Measurements from ENCODE around the gene CCDC87.

CCDC87 gene

DNA sequence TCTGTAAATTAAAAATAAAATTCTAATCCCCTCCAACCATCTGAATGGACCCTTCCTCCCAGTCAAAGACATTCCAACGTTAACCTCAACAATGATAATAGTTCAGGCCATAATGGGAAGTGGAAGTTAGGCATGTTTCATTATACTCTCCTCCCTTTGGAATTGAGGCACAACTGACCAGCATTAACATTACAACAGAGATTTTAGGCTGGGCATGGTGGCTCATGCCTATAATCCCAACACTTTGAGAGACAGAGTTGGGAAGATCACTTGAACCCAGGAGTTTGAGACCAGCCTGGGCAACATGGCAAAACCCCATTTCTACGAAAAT is 22.0 kb downstream of the CCDC87 start:
- no peak for DNase-seq

DNA sequence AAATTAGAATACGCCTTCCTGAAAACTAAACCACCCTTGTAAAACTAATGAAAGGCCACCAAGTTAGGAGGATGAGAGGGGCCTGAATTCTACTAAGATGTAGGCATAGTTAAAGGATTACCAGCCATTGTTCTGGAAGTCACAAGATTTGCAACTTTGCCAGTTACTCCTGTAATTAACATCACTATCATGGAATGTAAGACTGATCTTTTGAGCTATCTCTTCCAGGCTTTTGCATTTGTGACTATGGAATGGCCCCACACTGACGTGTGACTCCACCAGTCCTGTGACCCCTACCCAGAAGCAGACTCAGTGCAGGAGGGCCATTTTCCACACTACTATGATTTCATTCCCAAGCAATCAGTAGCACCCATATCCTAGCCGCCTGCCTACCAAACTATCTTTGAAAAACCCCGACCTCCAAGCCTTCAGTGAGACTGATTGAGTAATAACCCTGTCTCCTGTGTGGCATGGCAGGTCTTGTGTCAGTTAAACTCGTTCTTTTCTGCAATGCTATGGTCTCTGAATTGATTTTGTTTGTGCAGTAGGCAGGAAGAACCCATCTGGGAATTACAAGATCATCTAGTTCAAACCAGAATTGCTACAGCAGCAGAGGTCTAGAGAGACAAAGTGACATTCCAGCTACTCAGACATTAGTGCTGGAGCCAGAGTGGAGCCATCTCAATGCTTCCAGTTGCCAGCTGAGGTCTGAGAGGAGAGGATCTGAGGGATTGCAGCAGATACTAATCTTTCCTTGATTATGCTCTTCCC is 22.6 kb downstream of the CCDC87 start:
- no peak for DNase-seq

DNA sequence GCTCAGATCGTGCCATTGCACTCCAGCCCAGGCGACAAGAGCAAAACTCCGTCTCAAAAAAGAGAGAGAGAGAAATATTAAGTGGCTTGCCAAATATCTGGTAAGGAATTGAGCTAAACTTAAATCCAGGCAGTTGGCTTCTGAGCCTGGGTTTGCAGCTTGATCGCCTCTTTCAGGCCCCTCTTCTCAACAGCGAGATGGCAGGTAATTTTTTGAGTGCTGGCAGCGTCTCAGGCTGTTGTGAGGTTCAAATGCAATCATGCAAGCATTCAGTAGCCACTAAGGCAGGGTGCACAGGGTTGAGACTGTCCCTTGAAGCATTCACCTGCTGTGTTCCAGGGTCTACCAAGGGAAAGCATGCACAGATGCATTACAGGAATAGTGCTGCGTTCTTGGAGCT is 23.8 kb downstream of the CCDC87 start:
- DNase-seq: no peak

DNA sequence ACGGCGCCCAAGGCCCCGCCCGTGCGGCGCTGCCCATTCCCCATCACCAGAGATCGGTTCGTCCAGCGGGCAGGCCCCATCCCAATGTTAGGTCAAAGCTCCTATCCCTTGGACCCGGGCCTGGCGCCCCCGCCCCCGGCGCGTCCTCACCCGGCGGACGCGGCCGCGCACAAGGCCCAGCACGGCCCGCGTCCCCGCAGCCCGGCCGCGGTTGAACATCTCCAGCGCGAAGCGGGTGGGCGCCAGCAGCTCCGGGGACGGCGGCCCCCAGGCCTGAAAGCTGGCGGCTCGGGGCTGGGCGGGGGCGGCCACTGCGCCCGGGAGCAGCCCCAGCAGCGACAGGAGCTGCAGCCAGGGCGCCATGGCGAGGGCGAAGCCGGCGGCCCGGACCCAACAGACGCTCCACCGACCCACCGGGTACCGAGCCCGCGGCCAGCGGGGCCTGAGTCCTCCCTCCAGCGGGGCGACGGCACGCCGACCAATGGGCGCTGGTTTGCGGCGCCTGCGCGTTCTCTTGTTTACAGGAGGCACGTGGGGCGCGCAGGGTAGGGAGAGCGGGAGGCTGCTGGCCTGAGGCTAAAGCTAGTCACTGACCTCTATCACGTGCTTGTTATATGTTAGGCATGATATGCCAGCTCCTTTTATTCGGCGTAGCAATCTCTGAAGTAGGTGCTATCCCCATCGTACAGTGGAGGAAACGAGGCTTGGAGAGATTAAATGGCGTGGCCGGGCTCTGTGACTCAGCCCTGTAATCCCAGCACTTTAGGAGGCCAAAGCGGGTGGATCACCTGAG is 24.5 kb downstream of the CCDC87 start, which contains the start of gene CTSF:
TSS of gene CTSF (minus strand) at position 483 of the 793 bp plus-strand sequence. CDS start at position 363, 120 bp downstream.
- DNase-seq: peak; percentile 73

DNA sequence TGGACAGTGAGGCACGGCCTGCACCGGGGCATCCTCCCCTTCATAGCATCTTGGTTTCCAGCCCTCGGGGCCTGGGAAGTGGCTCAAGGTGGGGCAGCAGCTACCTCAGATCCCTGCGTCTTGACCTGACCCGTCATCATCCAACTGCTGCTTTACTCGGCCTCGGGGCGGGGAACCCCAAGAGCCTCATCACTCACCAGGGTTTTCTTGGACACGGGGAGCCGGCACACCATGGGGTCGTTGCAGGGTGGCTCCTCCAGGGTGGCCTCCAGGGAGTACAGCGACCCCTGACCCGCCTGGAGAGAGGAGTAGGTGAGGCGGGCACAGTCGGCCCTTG is 25.1 kb downstream of the CCDC87 start:
- no peak for DNase-seq

DNA sequence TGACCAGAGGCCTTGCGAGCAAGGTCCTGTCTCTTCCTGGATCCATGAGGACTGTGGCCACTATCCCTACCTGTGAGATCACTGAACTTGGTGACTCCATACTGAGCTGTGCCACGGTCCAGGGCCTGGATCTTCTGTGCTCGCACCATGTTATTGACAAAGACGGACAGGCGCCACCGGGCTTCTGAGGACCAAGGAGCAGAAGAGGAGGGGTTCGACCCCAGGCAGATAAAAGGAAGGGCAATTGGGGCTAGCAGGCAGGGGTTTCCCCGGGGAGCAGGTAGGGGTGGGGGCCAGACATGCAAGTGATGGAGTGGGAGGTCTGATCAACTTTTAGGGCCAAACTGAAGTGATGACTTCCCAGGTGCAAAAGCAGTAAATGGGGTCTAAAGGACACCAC is 26.6 kb downstream of the CCDC87 start:
- no peak for DNase-seq

DNA sequence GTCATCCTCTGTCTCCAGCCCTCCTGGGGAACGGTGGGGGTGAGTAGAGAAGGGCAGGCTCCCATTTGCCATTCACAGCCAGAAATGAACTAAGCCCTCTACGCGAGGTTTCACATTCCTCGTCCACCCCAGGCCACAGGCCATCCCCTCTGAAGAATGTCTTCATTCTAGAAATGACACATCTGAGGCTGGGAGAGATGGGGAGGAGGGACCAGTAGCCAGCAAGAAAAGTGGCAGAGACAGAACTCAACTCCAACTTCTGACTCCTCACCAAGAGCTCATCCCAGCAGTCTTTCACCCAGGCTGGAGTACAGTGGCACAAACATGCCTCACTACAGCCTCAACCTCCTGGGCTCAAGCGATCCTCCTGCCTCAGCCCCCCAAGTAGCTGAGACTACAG is 27.9 kb downstream of the CCDC87 start:
- no peak for DNase-seq

DNA sequence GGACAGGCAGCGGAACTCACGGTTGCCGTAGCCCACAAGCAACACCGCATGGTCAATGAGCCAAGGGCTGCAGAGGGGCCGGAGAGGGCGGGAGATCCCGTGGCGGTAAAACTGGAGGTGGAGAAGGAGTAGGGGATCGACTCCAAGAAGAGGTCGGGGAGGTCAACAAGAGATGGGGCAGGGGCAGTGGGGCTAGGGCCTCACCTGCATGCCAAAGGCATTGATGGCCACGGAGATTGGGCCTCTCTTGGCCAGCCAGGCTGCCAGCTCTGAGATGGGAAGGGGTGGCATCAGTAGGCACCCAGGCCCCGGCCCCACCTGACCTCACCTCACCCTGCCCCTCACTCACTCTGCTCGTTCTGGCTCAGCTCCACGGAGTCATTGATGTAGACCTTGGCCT is 28.3 kb downstream of the CCDC87 start:
- no peak for DNase-seq

DNA sequence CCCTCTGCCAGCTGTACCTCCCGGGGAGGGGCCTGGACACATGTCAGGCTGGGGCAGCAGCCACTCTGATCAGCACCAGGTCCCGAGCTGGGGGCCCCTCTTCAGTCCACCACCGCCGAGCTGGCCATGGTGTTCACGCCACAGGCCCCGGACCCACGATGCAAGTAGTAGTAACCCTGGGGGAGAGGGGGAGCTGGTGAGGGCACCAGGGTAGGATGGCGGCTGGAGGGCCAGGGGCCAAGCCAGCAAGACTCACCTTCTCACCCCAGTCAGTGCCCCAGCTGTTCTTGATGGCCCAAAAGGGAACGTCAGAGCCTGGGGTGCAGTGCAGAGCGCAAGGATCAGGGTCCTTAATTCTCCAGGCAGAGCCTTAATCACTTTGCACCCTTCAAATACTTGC is 29.0 kb downstream of the CCDC87 start:
- no peak for DNase-seq

DNA sequence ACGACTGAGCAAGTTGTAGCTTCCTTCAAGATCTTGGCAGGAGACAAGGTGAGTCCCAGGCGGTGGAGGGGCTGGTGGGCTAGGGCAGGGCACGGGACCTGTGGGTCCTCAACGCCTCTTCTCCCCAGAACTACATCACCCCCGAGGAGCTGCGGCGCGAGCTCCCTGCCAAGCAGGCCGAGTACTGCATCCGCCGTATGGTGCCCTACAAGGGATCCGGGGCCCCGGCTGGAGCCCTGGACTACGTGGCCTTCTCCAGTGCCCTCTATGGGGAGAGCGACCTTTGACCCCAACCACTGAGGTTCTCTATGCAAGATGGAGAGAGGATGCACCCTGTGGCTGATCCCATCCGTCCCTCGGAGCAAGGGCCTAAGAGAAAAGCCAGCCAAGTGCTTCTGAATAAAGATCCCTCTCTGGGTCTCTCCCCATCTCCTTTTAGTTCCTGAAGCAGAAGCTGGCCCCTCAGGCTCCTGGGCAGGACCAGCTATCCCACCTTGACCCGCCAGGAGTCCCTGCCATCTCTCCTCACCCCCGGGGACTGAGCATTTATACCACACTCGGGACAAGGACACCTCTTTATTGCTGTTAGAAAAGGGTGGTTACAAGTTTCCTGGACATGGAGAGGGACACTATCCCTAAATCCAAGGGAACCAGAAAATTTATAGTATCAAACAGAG is 29.8 kb downstream of the CCDC87 start:
- no peak for DNase-seq

DNA sequence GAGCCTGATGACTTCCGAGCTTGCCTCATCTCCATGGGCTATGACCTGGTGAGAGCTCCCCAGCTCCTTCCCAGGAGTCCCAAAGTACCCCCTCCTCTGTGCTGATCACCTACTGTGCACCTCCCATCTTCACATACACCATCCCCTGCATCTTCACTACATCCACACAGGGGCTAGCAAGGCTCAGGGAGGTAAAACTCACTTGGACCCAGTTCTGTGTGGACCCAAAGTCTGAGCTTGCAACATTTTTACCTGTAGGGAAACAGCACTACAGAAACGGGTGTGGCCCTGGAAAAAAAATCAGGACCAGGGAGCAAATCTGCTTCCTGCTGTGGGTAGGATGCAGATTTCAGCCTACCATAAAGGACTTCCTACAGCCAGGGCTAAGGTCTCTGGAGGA is 30.6 kb downstream of the CCDC87 start:
- DNase-seq: no peak

DNA sequence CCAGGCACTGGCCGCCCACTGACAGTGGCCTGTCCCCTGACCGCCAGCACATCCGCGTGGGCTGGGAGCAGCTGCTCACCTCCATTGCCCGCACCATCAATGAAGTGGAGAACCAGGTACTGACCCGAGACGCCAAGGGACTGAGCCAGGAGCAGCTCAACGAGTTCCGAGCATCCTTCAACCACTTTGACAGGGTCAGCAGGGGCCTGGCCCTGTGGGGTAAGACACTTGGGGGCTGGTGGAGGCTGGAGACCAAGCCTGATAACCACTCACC is 31.0 kb downstream of the CCDC87 start:
- no peak for DNase-seq

DNA sequence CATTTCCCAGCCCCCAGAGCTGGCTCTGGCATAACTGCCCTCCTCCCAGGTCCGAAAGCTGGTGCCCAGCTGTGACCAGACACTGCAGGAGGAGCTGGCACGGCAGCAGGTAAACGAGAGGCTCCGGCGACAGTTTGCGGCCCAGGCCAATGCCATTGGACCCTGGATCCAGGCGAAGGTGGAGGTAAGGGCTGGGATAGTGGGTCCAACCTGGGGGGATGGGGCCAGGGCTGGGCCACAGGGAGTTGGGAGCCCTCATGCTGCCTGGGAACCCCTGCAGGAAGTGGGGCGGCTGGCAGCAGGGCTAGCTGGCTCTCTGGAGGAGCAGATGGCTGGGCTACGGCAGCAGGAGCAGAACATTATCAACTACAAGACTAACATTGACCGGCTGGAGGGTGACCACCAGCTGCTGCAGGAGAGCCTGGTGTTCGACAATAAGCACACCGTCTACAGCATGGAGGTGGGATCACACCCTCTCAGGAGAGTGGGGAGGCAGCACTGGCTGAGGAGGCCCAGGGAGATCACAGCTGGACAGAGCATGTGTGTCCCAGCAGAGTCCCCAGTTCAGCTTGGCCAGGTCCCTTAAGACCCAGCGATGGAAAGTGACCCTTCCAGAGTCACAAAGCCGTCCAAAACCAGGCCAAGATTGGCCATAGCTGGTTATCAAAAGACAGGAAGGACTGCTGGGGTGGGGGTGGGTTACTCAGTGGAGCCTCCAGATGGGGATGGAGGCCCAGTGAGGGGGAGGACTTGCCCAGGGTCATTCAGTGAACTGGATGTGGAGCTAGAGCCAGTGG is 31.5 kb downstream of the CCDC87 start:
- no peak for DNase-seq

DNA sequence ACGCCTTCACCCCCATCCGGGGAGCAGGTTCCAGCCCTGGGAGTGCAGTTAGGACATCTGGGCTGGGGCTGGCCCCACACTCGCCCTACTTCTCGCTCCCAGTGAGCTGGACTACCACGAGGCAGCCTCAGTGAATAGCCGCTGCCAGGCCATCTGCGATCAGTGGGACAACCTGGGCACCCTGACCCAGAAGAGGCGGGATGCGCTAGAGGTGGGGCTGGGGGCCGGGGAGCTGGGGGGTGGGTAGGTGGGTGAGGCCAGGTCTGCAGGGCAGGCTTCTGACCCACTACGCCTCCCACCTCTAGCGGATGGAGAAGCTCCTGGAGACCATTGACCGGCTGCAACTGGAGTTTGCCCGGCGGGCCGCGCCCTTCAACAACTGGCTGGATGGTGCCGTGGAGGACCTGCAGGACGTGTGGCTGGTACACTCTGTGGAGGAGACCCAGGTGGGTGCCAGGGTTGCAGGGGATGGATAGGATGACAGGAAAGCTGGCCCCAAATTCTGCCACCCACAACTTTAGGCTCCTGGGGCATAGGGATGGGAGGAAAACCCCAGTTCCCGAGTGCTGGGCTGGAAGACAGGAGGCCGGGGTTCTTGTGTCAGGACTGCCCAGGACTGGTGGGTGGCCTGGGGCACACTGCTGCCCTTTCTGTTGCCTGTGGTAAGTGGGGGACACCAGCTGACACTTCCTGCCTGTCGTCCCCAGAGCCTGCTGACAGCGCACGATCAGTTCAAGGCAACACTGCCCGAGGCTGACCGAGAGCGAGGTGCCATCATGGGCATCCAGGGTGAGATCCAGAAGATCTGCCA is 32.8 kb downstream of the CCDC87 start:
- no peak for DNase-seq

DNA sequence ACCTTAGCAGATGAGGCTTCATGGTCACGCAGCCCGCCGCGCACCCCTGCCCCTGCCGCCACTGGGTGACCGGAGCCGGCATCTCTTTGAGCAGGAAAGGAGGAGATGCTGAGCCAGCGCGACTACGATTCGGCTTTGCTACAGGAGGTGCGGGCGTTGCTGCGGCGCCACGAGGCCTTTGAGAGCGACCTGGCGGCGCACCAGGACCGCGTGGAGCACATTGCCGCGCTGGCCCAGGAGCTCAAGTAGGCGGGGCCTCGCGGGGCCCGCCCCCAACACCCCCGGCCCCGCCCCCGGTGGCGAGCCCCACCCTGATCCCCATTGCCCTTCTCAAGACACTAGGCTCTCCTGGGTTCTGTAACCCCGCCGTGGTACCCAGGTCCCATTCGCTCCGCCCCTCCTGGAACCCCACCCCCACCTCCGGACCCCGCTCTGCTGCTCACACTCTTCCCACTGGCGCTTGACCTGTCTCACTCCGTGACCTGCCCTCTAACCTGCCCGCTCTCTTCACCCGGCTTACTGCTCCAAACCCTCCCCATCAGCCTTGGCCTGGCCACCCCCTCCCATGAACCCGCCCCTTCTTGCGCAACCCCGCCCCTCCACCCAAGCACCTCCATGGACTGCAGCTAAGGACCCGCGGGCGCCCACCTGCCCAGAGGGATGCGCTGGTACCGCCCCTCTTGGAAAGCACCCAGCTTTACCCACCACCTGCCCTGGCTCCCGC is 33.6 kb downstream of the CCDC87 start:
- no peak for DNase-seq

DNA sequence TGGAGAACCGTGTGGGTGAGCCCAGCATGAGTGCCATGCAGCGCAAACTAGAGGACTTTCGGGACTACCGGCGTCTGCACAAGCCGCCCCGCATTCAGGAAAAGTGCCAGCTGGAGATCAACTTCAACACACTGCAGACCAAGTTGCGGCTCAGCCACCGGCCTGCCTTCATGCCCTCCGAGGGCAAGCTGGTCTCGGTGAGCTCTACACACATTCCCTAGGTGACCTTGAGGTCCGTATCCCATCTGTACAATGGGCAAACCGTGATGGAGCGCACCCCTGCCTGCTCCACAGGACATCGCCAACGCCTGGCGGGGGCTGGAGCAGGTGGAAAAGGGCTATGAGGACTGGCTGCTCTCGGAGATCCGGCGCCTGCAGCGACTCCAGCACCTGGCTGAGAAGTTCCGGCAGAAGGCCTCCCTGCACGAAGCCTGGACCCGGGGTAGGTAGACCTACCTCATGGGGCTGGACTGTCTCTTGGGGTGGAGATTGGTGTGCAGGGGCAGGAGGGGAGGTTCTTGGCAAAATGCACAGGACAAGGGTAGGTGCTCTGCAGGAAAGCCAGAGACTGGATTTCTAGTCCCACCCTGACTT is 35.0 kb downstream of the CCDC87 start:
- DNase-seq: no peak

DNA sequence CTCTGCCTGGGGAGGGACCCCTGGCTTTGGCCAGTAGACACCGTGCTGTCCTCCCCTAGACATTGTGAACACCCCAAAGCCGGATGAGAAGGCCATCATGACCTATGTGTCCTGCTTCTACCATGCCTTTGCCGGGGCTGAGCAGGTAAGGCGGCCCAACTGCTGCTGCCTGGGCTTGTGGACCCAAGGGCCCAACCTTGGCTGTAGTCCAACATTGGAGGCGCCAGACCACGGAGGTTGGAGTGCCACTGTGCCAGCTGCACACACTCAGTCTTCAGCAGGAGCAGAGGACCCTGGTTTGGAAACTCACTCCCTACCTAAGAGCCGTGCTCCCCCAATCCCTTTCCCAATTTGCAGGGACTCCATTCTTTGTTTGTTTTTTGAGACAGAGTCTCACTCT is 36.8 kb downstream of the CCDC87 start:
- no peak for DNase-seq

DNA sequence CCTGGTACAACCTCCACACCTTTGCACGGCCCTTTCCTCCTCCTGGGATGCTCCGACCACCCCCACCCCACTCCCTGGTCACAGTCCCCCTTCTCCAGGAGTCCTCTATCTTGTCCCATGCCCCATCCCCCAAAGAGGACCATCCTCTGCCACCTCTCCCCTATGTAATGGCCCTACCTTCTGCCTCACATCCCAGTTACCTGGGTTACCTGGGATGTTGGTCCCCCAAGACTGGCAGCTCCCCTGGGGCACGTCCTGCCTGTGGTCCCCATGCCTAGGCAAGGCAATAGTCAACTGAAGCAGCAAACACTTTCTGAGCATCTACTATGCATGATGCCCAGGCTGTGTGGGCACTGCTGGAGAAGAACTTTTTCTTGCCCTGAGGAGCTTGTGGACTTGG is 37.4 kb downstream of the CCDC87 start:
- DNase-seq: no peak

DNA sequence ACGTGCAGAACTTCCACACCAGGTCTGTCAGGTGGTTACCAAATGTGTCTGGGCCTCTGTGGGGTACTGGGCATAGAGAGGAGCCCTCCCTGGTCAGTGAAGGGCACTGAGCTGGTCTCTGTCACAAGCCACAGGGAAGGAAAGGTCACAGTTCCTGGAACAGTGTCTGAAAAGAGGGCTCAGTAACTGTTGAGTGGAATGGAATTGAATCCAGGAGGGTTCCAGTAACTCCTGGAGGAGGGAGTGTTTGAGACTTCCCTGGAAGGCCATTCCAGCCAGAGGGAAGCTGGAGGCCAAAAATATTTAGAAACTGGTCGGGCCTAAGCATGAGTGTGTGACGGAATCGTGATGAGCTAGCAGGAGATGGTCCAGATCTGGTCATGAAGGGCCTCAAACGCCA is 38.3 kb downstream of the CCDC87 start:
- DNase-seq: no peak

DNA sequence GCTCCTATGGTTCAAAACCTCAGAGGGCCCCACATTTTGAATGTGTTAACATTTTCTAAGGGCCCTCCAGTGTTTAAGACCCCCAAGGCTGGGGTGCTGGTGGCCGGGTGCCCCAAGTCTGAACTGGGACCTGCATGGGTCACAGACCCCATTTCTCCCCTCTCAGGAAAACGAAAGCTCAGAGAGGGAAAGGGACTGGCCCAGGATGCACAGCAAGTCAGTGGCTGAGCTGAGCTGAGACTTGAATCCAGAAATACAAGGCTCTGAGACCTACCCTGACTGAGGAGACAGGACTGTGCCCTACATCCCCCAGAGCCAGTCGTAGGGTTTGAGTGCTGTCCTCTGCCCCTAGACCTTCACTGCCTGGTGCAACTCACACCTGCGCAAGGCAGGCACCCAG is 42.0 kb downstream of the CCDC87 start:
- no peak for DNase-seq

DNA sequence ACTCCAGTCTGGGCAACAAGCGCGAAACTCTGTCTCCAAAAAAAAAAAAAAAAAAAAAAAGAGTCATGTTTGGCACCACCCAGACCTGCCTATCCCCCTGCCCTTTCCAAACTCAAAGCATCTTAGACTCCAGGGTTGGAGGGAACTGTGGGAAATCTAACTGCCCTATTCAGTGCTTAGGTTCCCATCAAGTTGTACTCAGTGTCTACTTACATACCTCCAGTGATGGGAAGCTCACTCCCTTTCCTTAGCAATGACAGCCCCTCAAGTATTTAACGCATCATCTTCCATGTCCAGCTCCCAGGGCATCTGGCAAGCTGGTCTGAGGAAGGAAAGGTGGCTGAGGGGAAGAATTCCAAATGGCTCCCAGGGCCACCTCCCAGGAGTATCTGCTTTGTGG is 43.2 kb downstream of the CCDC87 start:
- DNase-seq: no peak
